Skin of body (tissue), 2 donors: Measurements from ENCODE around the gene TEX29. TPM values are rescaled to one million over a fixed set of nuclear protein-coding genes. Genes with fewer than 3 reads are reported as not detected.

ENCODE experiments used
- DNase-seq: peaks from one replicate; lab custom pipeline; 2025; lab: John Stamatoyannopoulos, UW
- total RNA-seq: library from RNA; depleted of rRNA; stranded (reverse); fragments of >200 nt; gene quantifications from one replicate; pipeline ENCODE4 v1.2.3, GENCODE V29; 2014

Gene TEX29
- total RNA-seq, 1 donor from 2014 or later, result 0.49 TPM

DNA sequence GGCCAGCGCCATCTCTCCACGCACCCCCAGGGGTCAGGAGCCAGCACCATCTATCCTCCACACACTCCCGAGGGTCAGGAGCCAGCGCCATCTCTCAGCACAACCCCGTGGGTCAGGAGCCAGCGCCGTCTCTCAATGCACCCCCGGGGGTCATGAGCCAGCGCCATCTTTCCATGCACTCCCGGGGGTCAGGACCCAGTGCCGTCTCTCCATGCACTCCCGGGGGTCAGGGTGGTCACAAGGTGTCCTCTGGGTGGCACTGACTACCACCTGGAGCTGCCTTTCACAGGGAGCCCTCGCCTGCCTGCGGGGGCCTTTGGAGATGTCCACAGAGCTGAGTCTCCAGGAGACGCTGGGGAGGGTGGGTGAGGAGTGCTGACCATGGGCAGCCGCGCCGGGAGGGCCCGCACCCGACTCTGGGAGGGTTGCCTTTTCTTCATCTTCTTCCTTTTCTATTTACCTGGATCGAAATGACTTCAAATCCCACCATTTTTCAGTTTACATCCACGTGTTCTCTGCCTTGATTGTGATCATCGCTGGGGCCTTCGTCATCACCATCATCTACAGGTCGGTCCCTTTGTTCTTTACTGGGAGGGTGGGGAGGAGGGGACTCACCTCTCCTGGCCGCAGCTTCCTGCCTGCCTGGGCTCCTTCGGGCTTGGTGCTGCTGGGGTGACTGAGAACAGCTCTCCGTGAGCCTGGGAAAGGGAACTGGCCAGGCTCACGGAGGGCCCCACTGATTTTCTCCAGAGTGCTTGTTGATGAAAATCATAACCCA is 19.1 kb downstream of the TEX29 start:
- DNase-seq, result no peak

DNA sequence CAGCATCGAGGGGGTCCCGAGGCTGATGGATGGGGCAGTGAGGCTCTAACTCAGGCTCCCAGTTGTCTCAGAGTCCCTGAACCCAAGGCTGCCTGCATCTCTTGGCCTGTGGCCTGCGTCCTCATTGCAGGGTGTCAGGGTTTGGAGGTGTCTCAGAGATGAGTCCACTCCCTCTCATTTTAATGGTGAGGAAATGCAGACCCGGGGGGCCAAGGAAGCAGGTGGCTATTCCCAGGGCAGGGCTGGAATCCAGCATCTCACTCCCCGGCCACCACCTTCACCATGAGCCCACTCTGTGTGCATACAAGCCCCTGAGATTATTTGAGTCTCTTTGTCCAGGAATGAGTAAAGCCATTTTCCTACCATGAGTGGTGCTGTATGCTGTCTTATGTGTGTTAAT is 21.4 kb downstream of the TEX29 start:
- DNase-seq, result no peak

- no peak for DNase-seq
Measured at GRCh38 chr13:111342721-111343120, 22.3 kb downstream of the TEX29 start.

DNA sequence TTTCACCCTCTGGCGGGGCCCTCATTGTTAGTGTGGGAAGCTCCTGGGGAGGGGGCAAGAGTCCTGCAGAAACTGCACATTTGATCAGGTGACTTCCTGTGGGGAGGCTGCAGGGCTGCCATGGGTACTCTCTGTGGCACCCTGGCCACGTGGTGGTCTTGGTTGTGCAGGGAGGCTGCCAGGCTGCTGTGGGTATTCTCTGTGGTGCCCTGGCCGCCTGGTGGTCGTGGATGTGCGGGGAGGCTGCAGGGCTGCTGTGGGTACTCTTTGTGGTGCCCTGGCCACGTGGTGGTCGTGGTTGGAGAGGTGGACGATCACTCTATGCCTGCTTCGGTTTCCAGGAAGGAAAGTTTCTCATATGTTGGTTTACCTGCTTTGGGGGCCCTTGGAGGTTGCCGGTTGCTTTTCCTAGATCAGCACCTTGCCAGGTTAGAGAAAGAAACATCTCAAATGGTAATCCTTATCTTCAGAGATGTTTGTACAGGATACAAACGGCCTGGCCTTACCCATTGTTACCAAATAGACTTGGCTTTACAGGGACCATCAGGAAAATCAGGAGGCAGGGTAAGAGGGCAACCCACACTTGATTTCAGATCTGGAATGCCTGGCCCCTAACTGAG is 22.9 kb downstream of the TEX29 start:
- DNase-seq, result no peak

DNA sequence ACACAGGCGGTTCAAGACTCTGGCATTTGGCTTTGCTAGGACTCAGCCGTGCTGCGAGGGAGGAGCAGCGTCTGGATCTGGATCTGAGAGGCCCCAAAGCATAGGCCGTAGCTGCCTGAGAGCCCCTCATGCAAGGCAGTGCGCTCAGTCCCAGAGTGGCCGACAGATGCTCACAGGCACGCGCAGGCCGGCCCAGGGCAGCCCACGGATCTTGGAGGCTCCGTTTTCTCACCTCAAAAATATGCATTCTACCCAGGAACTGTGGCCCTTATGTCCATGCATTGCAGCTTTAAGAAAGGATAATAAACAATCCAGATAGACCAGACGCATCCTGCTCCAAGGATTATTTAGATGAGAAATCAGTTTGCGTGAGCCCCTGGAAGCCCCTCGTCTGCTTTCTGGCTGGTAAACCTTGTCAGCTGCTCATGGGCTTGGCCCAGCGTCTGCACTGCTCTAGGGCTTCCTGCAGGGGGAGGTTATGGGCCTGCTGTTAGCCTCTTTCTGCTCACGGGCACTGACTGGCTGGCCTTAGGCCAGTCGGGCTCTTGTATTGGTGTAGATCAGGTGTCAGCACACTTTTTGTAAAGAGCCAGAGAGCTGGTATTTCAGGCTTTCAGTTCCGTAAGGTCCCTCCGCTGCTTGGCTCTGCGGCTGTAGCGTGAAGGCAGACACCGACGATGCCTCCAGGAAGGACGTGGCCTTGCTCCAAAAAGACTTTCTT is 24.2 kb downstream of the TEX29 start:
- DNase-seq, result no peak

GRCh38 chr13:111345682-111346081 is 25.2 kb downstream of the TEX29 start:
- no peak for DNase-seq

DNA sequence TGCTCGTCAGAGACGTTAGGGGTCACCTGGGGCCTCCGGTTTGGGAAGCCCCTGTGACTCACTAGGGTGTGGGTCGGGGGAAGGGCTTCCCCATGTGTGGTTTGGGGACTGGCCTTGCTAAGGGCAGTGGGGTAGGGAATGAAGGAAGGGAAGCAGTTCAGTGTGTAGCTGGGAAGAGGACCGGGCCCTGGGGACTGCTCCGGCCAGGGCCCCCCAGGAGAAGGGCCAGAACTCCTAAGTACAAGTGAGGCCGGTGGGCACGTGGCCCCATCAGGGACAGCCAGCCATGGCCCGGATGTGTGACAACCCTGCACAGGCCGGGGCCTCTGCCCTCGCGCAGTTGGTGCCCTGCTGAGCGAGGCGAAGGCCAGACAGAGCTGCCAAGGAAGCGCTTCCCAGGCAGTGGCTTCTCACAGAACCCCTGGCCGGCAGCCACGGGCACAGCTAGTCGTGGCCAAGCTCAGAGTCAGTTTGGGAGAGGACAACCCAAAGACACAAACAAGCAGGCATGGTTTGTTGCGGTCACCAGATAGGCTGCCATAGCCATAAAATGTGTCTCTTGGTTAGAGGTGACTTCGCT is 25.7 kb downstream of the TEX29 start:
- DNase-seq, result no peak

GRCh38 chr13:111347438-111347837 is 27.0 kb downstream of the TEX29 start:
- no peak for DNase-seq

DNA sequence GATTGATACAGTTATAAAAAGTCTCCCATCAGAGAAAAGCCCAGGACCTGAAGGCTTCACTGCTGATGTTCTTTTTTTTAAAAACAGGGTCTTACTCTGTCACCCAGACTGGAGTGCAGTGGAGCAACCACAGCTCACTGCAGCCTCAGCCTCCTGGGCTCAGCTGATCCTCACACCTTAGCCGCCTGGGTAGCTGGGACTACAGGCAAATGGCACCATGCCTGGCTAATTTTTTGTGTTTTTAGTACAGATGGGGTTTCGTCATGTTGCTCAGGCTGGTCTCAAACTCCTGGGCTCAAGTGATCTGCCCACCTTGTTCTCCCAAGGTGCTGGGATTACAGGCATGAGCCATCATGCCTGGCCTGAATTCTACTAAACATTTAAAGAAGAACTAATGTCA is 33.1 kb downstream of the TEX29 start:
- DNase-seq, result no peak

GRCh38 chr13:111354789-111355188 is 34.3 kb downstream of the TEX29 start:
- DNase-seq, result no peak

DNA sequence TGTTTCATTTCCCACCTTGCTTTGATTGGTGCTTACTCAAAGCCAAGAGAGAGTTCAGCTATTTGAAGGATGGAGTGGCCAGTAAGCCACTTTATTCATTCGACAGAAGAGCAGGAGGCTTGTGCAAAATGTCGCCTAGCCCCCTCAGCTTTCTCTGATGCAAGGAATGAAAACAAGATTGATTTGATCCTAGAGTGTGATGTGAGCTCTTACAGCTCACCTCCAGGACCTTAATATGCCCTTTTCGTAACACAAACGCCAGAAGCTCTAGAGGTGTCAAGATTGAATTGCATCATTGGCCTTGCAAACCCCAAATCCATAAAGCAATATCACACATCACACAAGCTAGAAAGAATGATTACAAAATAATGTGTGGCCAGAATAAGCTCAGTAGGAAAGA is 36.4 kb downstream of the TEX29 start:
- no peak for DNase-seq

GRCh38 chr13:111359237-111359915 is 38.9 kb downstream of the TEX29 start:
- no peak for DNase-seq

DNA sequence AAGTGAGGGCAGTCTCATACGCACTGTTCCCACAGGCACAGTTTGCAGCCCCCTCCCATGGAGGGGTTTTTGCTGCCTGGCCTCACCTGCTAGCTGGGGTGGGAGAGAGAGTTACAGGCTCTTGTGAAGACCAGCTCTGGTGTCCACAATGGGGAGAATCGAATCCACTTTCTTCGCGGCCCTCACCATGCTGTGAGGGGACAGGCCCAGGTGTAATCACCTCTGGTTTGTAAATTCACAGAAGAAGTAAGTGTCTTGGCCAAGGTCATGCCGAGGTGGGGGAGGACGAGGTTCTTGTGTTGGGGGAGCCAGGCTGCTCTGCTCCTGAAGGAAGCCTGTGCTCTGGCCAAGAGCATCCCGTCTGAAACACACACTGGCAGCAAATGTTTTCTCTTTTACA is 39.5 kb downstream of the TEX29 start:
- no peak for DNase-seq

- no peak for DNase-seq
Measured at GRCh38 chr13:111360452-111360851, 40.0 kb downstream of the TEX29 start.

GRCh38 chr13:111361046-111361872 is 40.8 kb downstream of the TEX29 start:
- no peak for DNase-seq

DNA sequence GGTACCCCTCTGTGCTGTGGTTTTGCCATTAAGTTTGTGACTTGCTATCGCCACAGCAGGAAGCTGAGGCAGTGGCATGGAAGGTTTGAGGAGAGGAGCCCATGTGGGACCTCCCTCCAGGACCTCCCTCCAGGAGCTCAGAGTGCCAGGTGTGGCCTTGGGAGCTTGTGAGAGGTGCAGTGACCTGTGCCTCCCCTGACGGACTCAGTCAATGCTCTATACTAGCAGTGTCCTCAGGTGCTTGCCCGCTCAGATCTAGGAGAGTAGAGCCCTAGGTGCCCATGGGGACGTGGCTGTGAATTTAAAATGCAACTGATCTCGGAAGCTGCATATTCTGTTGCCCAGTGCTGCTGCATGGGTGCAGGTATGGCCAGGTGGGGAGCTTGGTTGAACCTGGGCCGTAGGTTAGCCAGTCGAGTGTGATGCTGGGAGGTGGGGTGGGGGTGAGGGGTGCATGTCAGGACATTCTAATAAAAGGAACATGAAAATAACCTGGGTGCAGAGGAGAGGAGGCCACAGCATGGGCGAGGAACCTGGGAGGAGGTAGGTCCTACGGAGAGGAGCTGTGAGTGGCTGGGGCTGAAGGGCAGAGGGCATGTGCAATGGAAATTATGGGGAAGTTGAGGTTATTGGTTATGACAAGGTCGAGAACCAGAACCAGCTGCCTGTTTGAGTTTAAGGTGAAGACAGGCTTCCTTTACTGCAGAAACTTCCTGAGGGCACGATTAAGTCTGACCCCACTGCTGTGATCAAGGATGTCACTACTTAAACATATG is 41.6 kb downstream of the TEX29 start:
- DNase-seq, result no peak

GRCh38 chr13:111363121-111363520 is 42.7 kb downstream of the TEX29 start:
- no peak for DNase-seq

DNA sequence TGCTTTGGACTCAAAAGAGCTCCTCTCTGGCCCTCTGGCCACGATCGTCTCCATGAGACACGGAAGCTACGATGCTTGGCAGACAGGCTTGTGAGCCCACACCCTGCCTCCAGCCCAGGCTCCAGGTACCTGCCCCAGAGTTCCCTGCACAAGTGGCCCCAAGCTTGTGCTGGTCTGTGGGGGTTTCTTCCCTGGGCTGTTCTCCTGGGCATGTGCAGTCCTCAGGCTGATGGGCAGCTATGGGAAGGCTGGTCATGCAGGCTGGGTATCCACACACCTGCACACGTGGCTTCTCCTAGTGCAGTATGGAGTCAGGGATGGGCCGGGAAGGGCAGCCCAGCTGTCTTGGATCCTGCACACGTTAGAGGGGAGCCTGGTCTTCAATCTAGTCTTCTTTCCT is 43.1 kb downstream of the TEX29 start:
- DNase-seq, result no peak

DNA sequence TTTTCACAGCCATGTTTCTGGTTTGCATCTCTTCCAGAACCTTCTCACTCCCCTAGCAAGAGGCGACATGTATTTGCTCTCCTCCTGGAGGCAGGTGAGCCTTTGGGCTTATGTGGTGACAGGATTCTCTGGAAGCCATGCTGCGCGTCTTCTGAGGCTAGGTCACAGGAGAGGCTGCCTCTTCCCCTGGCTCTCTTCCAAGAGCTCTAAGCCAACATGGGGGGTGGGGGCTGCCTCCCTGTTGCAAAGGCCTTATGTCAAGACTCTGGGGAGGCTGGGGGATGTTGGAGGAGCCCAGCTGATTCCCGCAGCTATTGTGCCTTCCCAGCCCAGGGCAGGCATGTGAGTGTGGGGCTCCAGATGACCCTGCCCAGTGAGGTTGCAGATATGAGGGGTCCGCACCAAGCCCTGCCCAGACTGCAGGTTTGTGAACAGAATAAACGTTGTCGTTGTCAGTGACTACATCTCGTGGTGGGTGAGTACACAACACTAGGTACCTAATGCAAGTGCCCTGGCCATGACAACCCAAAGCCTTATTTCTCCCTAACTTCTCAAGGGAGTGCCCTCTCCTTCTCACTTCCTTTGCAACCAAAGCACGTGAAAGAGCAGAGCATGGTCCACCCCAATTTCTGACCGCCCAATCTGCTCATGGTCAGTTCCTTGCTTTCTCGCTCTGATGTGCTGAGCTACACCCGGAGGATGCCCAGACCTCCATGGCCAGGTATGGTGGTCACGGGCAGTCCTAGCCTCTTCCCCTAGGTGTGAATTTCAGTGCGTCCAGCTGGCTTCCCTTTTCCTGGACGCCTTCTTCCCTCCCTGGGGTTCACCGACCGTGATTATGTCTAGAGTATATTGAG is 44.9 kb downstream of the TEX29 start:
- DNase-seq, result no peak
